Panc1 (cell line): ENCODE data around the gene CFAP141. TPM values are rescaled to one million over a fixed set of nuclear protein-coding genes. Genes with fewer than 3 reads are reported as not detected.

Source experiments
- ATAC-seq: fragments of 200-7000 bp; cut with Tn5 transposase; 2 replicates; pipeline ENCODE4 v1.9.1; 2020; ENCODE audit warnings: mild to moderate bottlenecking, moderate library complexity
- BruUV-seq: library from RNA; stranded (reverse); fragments of 400-500 nt; replicated peaks from 2 replicates; lab custom pipeline; 2021; lab: Mats Ljungman, UMichigan
- CTCF ChIA-PET: fragments of 300-600 bp; sonication (Branson Sonifier 250); formaldehyde crosslinking; loops from one replicate; lab custom pipeline; 2022; ENCODE audit warnings: antibody characterized with exemption; lab: Charles Lee
- POLR2A ChIA-PET: fragments of 300-600 bp; sonication (Branson Sonifier 250); formaldehyde crosslinking; loops from one replicate; lab custom pipeline; 2022; ENCODE audit warnings: antibody characterized with exemption; lab: Charles Lee
- DNase-seq: peaks from one replicate; pipeline ENCODE4 v3.0.0-alpha.2; 2010; ENCODE audit warnings: low read depth, low spot score
- H3K27ac ChIP-seq: 2 replicates; pipeline ENCODE4 v1.5.1; 2011; ENCODE audit warnings: mild to moderate bottlenecking, low read length, inconsistent platforms
- H3K27me3 ChIP-seq: fragments of 200-500 bp; sonication (Bioruptor generic); 2 replicates; pipeline ENCODE4 v1.6.0; 2014; ENCODE audit warnings: low read length, inconsistent platforms; ENCODE audit not compliant: control insufficient read depth, insufficient read depth
- H3K36me3 ChIP-seq: fragments of 200-500 bp; sonication (Bioruptor generic); 2 replicates; pipeline ENCODE4 v1.5.1; 2014; ENCODE audit warnings: inconsistent platforms, mild to moderate bottlenecking, low read length, moderate library complexity; ENCODE audit not compliant: control insufficient read depth, insufficient read depth
- H3K4me1 ChIP-seq: 2 replicates; pipeline ENCODE4 v1.5.1; 2011; ENCODE audit warnings: inconsistent platforms, mild to moderate bottlenecking, low read length, moderate library complexity; ENCODE audit not compliant: control insufficient read depth, insufficient read depth
- H3K4me3 ChIP-seq, 2 experiments: 2 replicates each; pipeline ENCODE4 v1.5.1; 2011 to 2012; ENCODE audit warnings: low read depth in 2 of 2, low read length in 2 of 2, mild to moderate bottlenecking in 2 of 2, inconsistent platforms in 1 of 2, moderate library complexity in 1 of 2
- H3K9me3 ChIP-seq: fragments of 200-500 bp; sonication (Bioruptor generic); 2 replicates; pipeline ENCODE4 v1.5.1; 2014; ENCODE audit warnings: low read depth, mild to moderate bottlenecking, inconsistent platforms, low read length, moderate library complexity; ENCODE audit not compliant: control insufficient read depth, insufficient read depth
- CTCF ChIP-seq: fragments of 450-650 bp; IDR thresholded peaks from 2 replicates; pipeline ENCODE4 v1.5.1; 2017; ENCODE audit warnings: mild to moderate bottlenecking
- POLR2AphosphoS5 ChIP-seq: IDR thresholded peaks from 2 replicates; pipeline ENCODE4 v1.6.1; 2012; ENCODE audit warnings: mild to moderate bottlenecking, low read depth, low read length, moderate library complexity
- REST ChIP-seq, 2 experiments: IDR thresholded peaks; 2 replicates each; pipeline ENCODE4 v1.6.1; 2011 to 2012; ENCODE audit warnings: low read depth in 2 of 2, control low read depth in 1 of 2, low read length in 1 of 2, mild to moderate bottlenecking in 1 of 2, moderate library complexity in 1 of 2; ENCODE audit not compliant: insufficient read depth in 1 of 2
- SIN3A ChIP-seq: IDR thresholded peaks from 2 replicates; pipeline ENCODE4 v1.6.1; 2012; ENCODE audit warnings: low read depth, mild to moderate bottlenecking, low read length, moderate library complexity, borderline replicate concordance; ENCODE audit not compliant: insufficient read depth
- TCF7L2 ChIP-seq: IDR thresholded peaks from 2 replicates; pipeline ENCODE4 v1.6.1; 2011; ENCODE audit warnings: mild to moderate bottlenecking, low read depth, low read length, inconsistent platforms
- in situ Hi-C: cut with HindIII; loops from 2 replicates; pipeline ENCODE4 v1.10.0; 2016; ENCODE audit warnings: low sequenced_read_pairs, low pct_unique_long_range_greater_than_20kb
- intact Hi-C: fragments of 100-400 bp; cut with micrococcal nuclease; formaldehyde crosslinking; loops from one replicate; pipeline ENCODE4 v1.10.0; 2022; ENCODE audit not compliant: unreplicated experiment
- total RNA-seq: library from RNA; stranded (reverse); gene quantifications from one replicate; pipeline ENCODE4 v1.2.1, GENCODE V29; 2021; ENCODE audit not compliant: unreplicated experiment

Gene CFAP141
- total RNA-seq, 1 experiment from 2014 or later = not detected

GRCh38 chr1:154218545-154218944, 12.4 kb upstream of the CFAP141 start:
- Histone ChIP-seq H3K27ac (peak overlapping the region; percentile 99), H3K36me3 (peaks cover 29% of the 10 kb centered on the region), H3K27me3 (no peaks in the 10 kb centered on the region), H3K4me3 (peak overlapping the region; percentile 89 to 99; a peak in 3 of 4 replicates), H3K4me1 (peaks cover 22% of the 10 kb centered on the region), H3K9me3 (no peaks in the 10 kb centered on the region)
- intact Hi-C loops (no loop called here), in situ Hi-C loops (no loop called here)
- ATAC-seq (no peak), DNase-seq (no peak)
- ChIA-PET CTCF (no interaction called here), POLR2A (no interaction called here)
- no TSS peak for BruUV-seq
- TF ChIP-seq CTCF (no peak), REST (IDR thresholded peaks at IDR 0.05; ENCODE audit: insufficient read depth in 1 of 2, low read depth in 2 of 2, low read length in 1 of 2) (no peak), SIN3A (no peak), POLR2AphosphoS5 (no peak), TCF7L2 (no peak)

- ChIA-PET CTCF (no interaction called here), POLR2A (no interaction called here)
- TF ChIP-seq CTCF (no peak), TCF7L2 (no peak), POLR2AphosphoS5 (no peak), REST (IDR thresholded peaks at IDR 0.05; ENCODE audit: insufficient read depth in 1 of 2, low read depth in 2 of 2, low read length in 1 of 2) (no peak)
- no peaks in the 10 kb centered on the region for H3K27me3 ChIP-seq
- no peak overlapping the region for H3K27ac ChIP-seq
- no TSS peak for BruUV-seq
- ATAC-seq (no peak), DNase-seq (no peak)
- intact Hi-C loops (no loop called here), in situ Hi-C loops (no loop called here)
- H3K36me3 ChIP-seq = peaks cover 17% of the 10 kb centered on the region
- no peak overlapping the region for H3K4me3 ChIP-seq
- H3K9me3 ChIP-seq = no peaks in the 10 kb centered on the region
- H3K4me1 ChIP-seq = peaks cover under 1% of the 10 kb centered on the region
These were observed 7.1 kb upstream of the CFAP141 start for GRCh38 chr1:154213274-154213673.
